H1 (cell line): ENCODE data around the gene BAHD1.

Experiments used
- ASH2L ChIP-seq: fragments of 200-600, 300-600 bp; sonication (generic); IDR thresholded peaks from one replicate; pipeline ENCODE4 v1.7.1; 2017; ENCODE audit warnings: low read length
- CTCF ChIP-seq, 3 experiments: IDR thresholded peaks; 1 replicate in 2 of 3; 2 replicates in 1 of 3; pipeline versions ENCODE4 v1.5.1 to v1.6.1; 2011; ENCODE audit warnings: low read length in 3 of 3, mild to moderate bottlenecking in 3 of 3, inconsistent platforms in 2 of 3, low read depth in 1 of 3, moderate library complexity in 1 of 3; ENCODE audit not compliant: insufficient read depth in 1 of 3; ENCODE audit errors: control extremely low read depth in 1 of 3
- EP300 ChIP-seq, 2 experiments: IDR thresholded peaks; 1 replicate in 1 of 2; 2 replicates in 1 of 2; pipeline ENCODE4 v1.6.1; 2011 to 2012; ENCODE audit warnings: low read depth in 2 of 2, low read length in 2 of 2, mild to moderate bottlenecking in 2 of 2, borderline replicate concordance in 1 of 2, inconsistent platforms in 1 of 2, moderate library complexity in 1 of 2
- PHF8 ChIP-seq: fragments of 200-600 bp; sonication (generic); conservative IDR thresholded peaks from 2 replicates; pipeline ENCODE4 v1.7.1; 2012; ENCODE audit warnings: low read depth, mild to moderate bottlenecking, inconsistent platforms, low read length, moderate library complexity
- POLR2A ChIP-seq, 2 experiments: IDR thresholded peaks; 1 replicate in 1 of 2; 2 replicates in 1 of 2; pipeline ENCODE4 v1.6.1; 2011; ENCODE audit warnings: low read depth in 2 of 2, low read length in 2 of 2, mild to moderate bottlenecking in 2 of 2; ENCODE audit errors: control extremely low read depth in 1 of 2
- POLR2AphosphoS5 ChIP-seq: IDR thresholded peaks from 2 replicates; pipeline ENCODE4 v1.6.1; 2011; ENCODE audit warnings: low read depth, low read length
- TEAD4 ChIP-seq: IDR thresholded peaks from 2 replicates; pipeline ENCODE4 v1.6.1; 2012; ENCODE audit warnings: low read depth, low read length, inconsistent platforms, mixed read lengths

GRCh38 chr15:40499931-40500330 is 59.2 kb downstream of the BAHD1 start:
- no peak for TF ChIP-seq EP300 (IDR thresholded peaks at IDR 0.05; ENCODE audit: borderline replicate concordance in 1 of 2, low read depth in 2 of 2, low read length in 2 of 2)
- TF ChIP-seq PHF8: no peak
- no peak for TF ChIP-seq CTCF (IDR thresholded peaks at IDR 0.05; ENCODE audit: control extremely low read depth in 1 of 3, insufficient read depth in 1 of 3, low read depth in 1 of 3, low read length in 3 of 3)
- no peak for TF ChIP-seq POLR2AphosphoS5
- no peak for TF ChIP-seq POLR2A (IDR thresholded peaks at IDR 0.05; ENCODE audit: control extremely low read depth in 1 of 2, low read depth in 2 of 2, low read length in 2 of 2)
- no peak for TF ChIP-seq TEAD4
- no peak for TF ChIP-seq ASH2L
